Measurements from ENCODE around the gene ZNF140. TPM values are rescaled to one million over a fixed set of nuclear protein-coding genes. Genes with fewer than 3 reads are reported as not detected.

The ZNF140 gene
- total RNA-seq, 2 experiments from 2014 or later, result 6.6 to 8.5 TPM

GRCh38 chr12:133156125-133156690 lies 75.5 kb downstream of the ZNF140 start:
- Histone ChIP-seq H3K9me3 (ENCODE audit: control insufficient read depth in 1 of 2, insufficient read depth in 1 of 2, low read length in 2 of 2) (peaks cover 36 to 96% of the 10 kb centered on the region in 2 experiments), H3K4me1 (ENCODE audit: insufficient read depth, low read length) (no peaks in the 10 kb centered on the region), H3K27ac (ENCODE audit: low read depth in 1 of 2, low read length in 2 of 2) (no peak overlapping the region), H3K36me3 (ENCODE audit: insufficient read depth, low read length) (peaks cover 49% of the 10 kb centered on the region), H3K27me3 (ENCODE audit: control insufficient read depth in 1 of 2, insufficient read depth in 2 of 2, low read length in 2 of 2) (no peaks in the 10 kb centered on the region), H3K4me3 (ENCODE audit: low read length) (no peak overlapping the region)
- ATAC-seq (ENCODE audit: poor library complexity) (no peak), DNase-seq (no peak)
- POLR2A ChIA-PET, result no interaction called here
- no peak for TF ChIP-seq CTCF (IDR thresholded peaks at IDR 0.05)
- Mint-ChIP-seq H3K4me3 (no peak overlapping the region), H3K27me3 (no peaks in the 10 kb centered on the region), H3K27ac (no peak overlapping the region), H3K36me3 (ENCODE audit: low read depth) (peaks cover 94% of the 10 kb centered on the region), H3K4me1 (ENCODE audit: low read depth) (no peaks in the 10 kb centered on the region), H3K9me3 (peaks cover 33% of the 10 kb centered on the region)
- CTCF ChIA-PET, result no interaction called here
- intact Hi-C loops (cut with DNase I, micrococcal nuclease), result no loop called here

Other genes starting within 250 kb of the ZNF140 start
- 10 to 100 TPM; 75.1 to 85.6 TPM for gene CHFR, start 193.3 kb upstream of the ZNF140 start, total RNA-seq
- 1 to 10 TPM; 5.3 to 5.8 TPM for gene ZNF605, start 124.6 kb upstream of the ZNF140 start, total RNA-seq
- gene ZNF26, start 94.6 kb upstream of the ZNF140 start, total RNA-seq, result 10 to 100 TPM; 29.1 to 31.9 TPM
- gene ZNF84, start 43.4 kb upstream of the ZNF140 start, total RNA-seq, result 10 to 100 TPM; 22.8 to 26.0 TPM
- gene ZNF891, start 49.4 kb downstream of the ZNF140 start, total RNA-seq, result 1 to 10 TPM; 4.5 TPM
- gene ZNF10, start 49.7 kb downstream of the ZNF140 start, total RNA-seq, result 10 to 100 TPM; 43.3 to 47.8 TPM
- gene ZNF268, start 100.6 kb downstream of the ZNF140 start, total RNA-seq, result 10 to 100 TPM; 15.1 to 17.6 TPM
- gene ANHX, start 155.0 kb downstream of the ZNF140 start, total RNA-seq, result not detected

All from CD4-positive, alpha-beta T cell (primary cell).